ENCODE data around the gene S100A3. TPM values are rescaled to one million over a fixed set of nuclear protein-coding genes. Genes with fewer than 3 reads are reported as not detected.

S100A3 gene
- total and polyA plus RNA-seq, 2 of the 13 experiments (the other 11 are each of a cell fraction or from before 2014, with no cell fraction given): 2.5 to 4.5 TPM

GRCh38 chr1:153532769-153533599 is 16.1 kb downstream of the S100A3 start (continued):
- TF ChIP-seq SMAD1 (CRISPR knock-in tag; IDR thresholded peaks at IDR 0.05; ENCODE audit: borderline replicate concordance, low read depth) (no peak), ZNF563 (CRISPR knock-in tag; IDR thresholded peaks at IDR 0.05) (0 out of 2 replicates have a peak, but pooled peaks have one; percentile 46), FOXA1 (IDR thresholded peaks at IDR 0.05) (no peak), FOXA1 (CRISPR knock-in tag; IDR thresholded peaks at IDR 0.05) (peak; percentile 92), SP5 (CRISPR knock-in tag; IDR thresholded peaks at IDR 0.05; ENCODE audit: borderline replicate concordance, low read depth) (peak; percentile 73), UBTF (CRISPR knock-in tag; IDR thresholded peaks at IDR 0.05) (peak; percentile 47), FOXK1 (CRISPR knock-in tag; IDR thresholded peaks at IDR 0.05; ENCODE audit: borderline replicate concordance, low read depth) (peak; percentile 59; the same call in 1 of the 2 replicates), YY1 (IDR thresholded peaks at IDR 0.05; ENCODE audit: insufficient read depth, insufficient replicate concordance, low read depth, low read length) (peak; percentile 17), HNF1A (IDR thresholded peaks at IDR 0.05; ENCODE audit: low read depth) (no peak), HNF1A (CRISPR knock-in tag; IDR thresholded peaks at IDR 0.05; ENCODE audit: borderline replicate concordance) (peak; percentile 4; the same call in 1 of the 2 replicates), MIXL1 (CRISPR knock-in tag; IDR thresholded peaks at IDR 0.05) (0 out of 2 replicates have a peak, but pooled peaks have one; percentile 32), PHF21A (CRISPR knock-in tag; IDR thresholded peaks at IDR 0.05) (peak; percentile 74; the same call in 1 of the 2 replicates), MYPOP (CRISPR knock-in tag; IDR thresholded peaks at IDR 0.05) (0 out of 2 replicates have a peak, but pooled peaks have one; percentile 5), ZNF574 (CRISPR knock-in tag; IDR thresholded peaks at IDR 0.05) (peak; percentile 52), ZNF501 (CRISPR knock-in tag; IDR thresholded peaks at IDR 0.05) (peak; percentile 60; the same call in 1 of the 2 replicates), MNT (IDR thresholded peaks at IDR 0.05) (no peak)

Measured in HepG2 (cell line).